Measurements from ENCODE around the gene KIAA1217. TPM values are rescaled to one million over a fixed set of nuclear protein-coding genes. Genes with fewer than 3 reads are reported as not detected.
A peak's percentile ranks its signal among the peaks of the same experiment; 100 is the strongest.
"Not testable (repeated sequence)": the region's sequence is repeated elsewhere in the genome, so short reads cannot be mapped to it uniquely, and the experiment has no call there.

KIAA1217 gene
- total RNA-seq, 1 experiment from 2014 or later = 76.2 TPM

- Histone ChIP-seq H3K27ac (ENCODE audit: low read depth, low read length, poor library complexity, severe bottlenecking) (peak overlapping the region; percentile 86), H3K4me3 (ENCODE audit: low read depth, low read length, poor library complexity, severe bottlenecking) (no peak overlapping the region), H3K27me3 (replicated peaks; ENCODE audit: insufficient read depth, low read depth, low read length, poor library complexity) (no peaks in the 10 kb centered on the region), H3K36me3 (ENCODE audit: insufficient read depth, low read length, poor library complexity, severe bottlenecking) (no peaks in the 10 kb centered on the region), H3K4me1 (ENCODE audit: insufficient read depth, low read length, poor library complexity, severe bottlenecking) (peaks cover 83% of the 10 kb centered on the region), H3K9me3 (ENCODE audit: low read depth, low read length, poor library complexity, severe bottlenecking) (no peaks in the 10 kb centered on the region)
- BruUV-seq (replicated peaks) = TSS peak; percentile 72
- ChIA-PET POLR2A (ENCODE audit: low non-redundant PET) (interaction anchor here (0.6 to 0.7 kb wide), 2 partner anchors 40 to 1976 kb away, joined by 3 read pairs; no protein-coding TSS in a partner anchor), CTCF (interaction anchor here (0.6 to 0.7 kb wide), 2 partner anchors 14 to 155 kb away, joined by 4 to 5 read pairs; no protein-coding TSS in a partner anchor)
- TF ChIP-seq CTCF (conservative IDR thresholded peaks at IDR 0.05; ENCODE audit: low read depth, low read length) (no peak), EZH2 (IDR thresholded peaks at IDR 0.05; ENCODE audit: borderline replicate concordance, low read depth, low read length, poor library complexity, severe bottlenecking) (no peak)
- DNase-seq (ENCODE audit: low spot score) = peak; percentile 95
- intact Hi-C loops (cut with micrococcal nuclease; ENCODE audit: unreplicated experiment) = loop anchor here (2.0 to 10.0 kb wide), 2 partner anchors 141 to 1195 kb away; partner anchors contain the start of gene KIAA1217
Observed at GRCh38 chr10:24350070-24350921, 141.4 kb downstream of the KIAA1217 start.

GRCh38 chr10:24350922-24351225, 141.9 kb downstream of the KIAA1217 start:
- CTCF ChIA-PET = interaction anchor here (0.6 to 0.7 kb wide), 2 partner anchors 14 to 156 kb away, joined by 4 to 5 read pairs; no protein-coding TSS in a partner anchor
- DNase-seq (ENCODE audit: low spot score) = not testable (repeated sequence)
- BruUV-seq (replicated peaks) = TSS peak; percentile 44

GRCh38 chr10:24351961-24352360, 143.0 kb downstream of the KIAA1217 start:
- no peaks in the 10 kb centered on the region for H3K9me3 ChIP-seq (ENCODE audit: low read depth, low read length, poor library complexity, severe bottlenecking)
- H3K4me1 ChIP-seq (ENCODE audit: insufficient read depth, low read length, poor library complexity, severe bottlenecking) = peaks cover 84% of the 10 kb centered on the region
- BruUV-seq (replicated peaks) = no TSS peak
- no peak overlapping the region for H3K27ac ChIP-seq (ENCODE audit: low read depth, low read length, poor library complexity, severe bottlenecking)
- no peaks in the 10 kb centered on the region for H3K27me3 ChIP-seq (replicated peaks; ENCODE audit: insufficient read depth, low read depth, low read length, poor library complexity)
- no peak for DNase-seq (ENCODE audit: low spot score)
- POLR2A ChIA-PET (ENCODE audit: low non-redundant PET) = interaction anchor here (0.6 kb wide), 1 partner anchor 12 kb away, joined by 14 read pairs; no protein-coding TSS in a partner anchor
- intact Hi-C loops (cut with micrococcal nuclease; ENCODE audit: unreplicated experiment) = loop anchor here (2.0 to 10.0 kb wide), 2 partner anchors 143 to 1197 kb away; partner anchors contain the start of gene KIAA1217
- TF ChIP-seq EZH2 (IDR thresholded peaks at IDR 0.05; ENCODE audit: borderline replicate concordance, low read depth, low read length, poor library complexity, severe bottlenecking) (no peak), CTCF (conservative IDR thresholded peaks at IDR 0.05; ENCODE audit: low read depth, low read length) (no peak)
- no peak overlapping the region for H3K4me3 ChIP-seq (ENCODE audit: low read depth, low read length, poor library complexity, severe bottlenecking)
- H3K36me3 ChIP-seq (ENCODE audit: insufficient read depth, low read length, poor library complexity, severe bottlenecking) = no peaks in the 10 kb centered on the region
- CTCF ChIA-PET = no interaction called here

More at GRCh38 chr10:24350922-24351225, 141.9 kb downstream of the KIAA1217 start:
- POLR2A ChIA-PET (ENCODE audit: low non-redundant PET) = interaction anchor here (0.6 to 0.7 kb wide), 2 partner anchors 39 to 1976 kb away, joined by 3 read pairs; no protein-coding TSS in a partner anchor
- not testable (repeated sequence) for H3K9me3 ChIP-seq (ENCODE audit: low read depth, low read length, poor library complexity, severe bottlenecking); H3K27me3 ChIP-seq (replicated peaks; ENCODE audit: insufficient read depth, low read depth, low read length, poor library complexity); H3K4me3 ChIP-seq (ENCODE audit: low read depth, low read length, poor library complexity, severe bottlenecking); H3K36me3 ChIP-seq (ENCODE audit: insufficient read depth, low read length, poor library complexity, severe bottlenecking)
- H3K27ac ChIP-seq (ENCODE audit: low read depth, low read length, poor library complexity, severe bottlenecking) = peak overlapping the region; percentile 86
- intact Hi-C loops (cut with micrococcal nuclease; ENCODE audit: unreplicated experiment) = loop anchor here (2.0 to 10.0 kb wide), 2 partner anchors 142 to 1196 kb away; partner anchors contain the start of gene KIAA1217
- H3K4me1 ChIP-seq (ENCODE audit: insufficient read depth, low read length, poor library complexity, severe bottlenecking) = peaks cover 82% of the 10 kb centered on the region
